Hepatocyte (in vitro differentiated cells): Measurements from ENCODE around the gene KCNJ15. TPM values are rescaled to one million over a fixed set of nuclear protein-coding genes. Genes with fewer than 3 reads are reported as not detected.

Source experiments
- DNase-seq: peaks from one replicate; pipeline ENCODE4 v3.0.0-alpha.2; 2016; ENCODE audit warnings: low spot score
- H2AFZ ChIP-seq: fragments of 200-600 bp; sonication (generic); 2 replicates; pipeline ENCODE4 v1.6.0; 2016; ENCODE audit warnings: antibody characterized with exemption, mild to moderate bottlenecking
- H3K27ac ChIP-seq: fragments of 200-600 bp; sonication (generic); 2 replicates; pipeline ENCODE4 v1.5.1; 2016; ENCODE audit warnings: mild to moderate bottlenecking
- H3K27me3 ChIP-seq: fragments of 200-600 bp; sonication (generic); 2 replicates; pipeline ENCODE4 v1.6.1; 2016
- H3K36me3 ChIP-seq: fragments of 200-600 bp; sonication (generic); replicated peaks from 2 replicates; pipeline ENCODE4 v1.5.1; 2016; ENCODE audit warnings: low read depth; ENCODE audit not compliant: insufficient read depth
- H3K4me1 ChIP-seq: fragments of 200-600 bp; sonication (generic); 2 replicates; pipeline ENCODE4 v1.5.1; 2016; ENCODE audit warnings: mild to moderate bottlenecking, moderate library complexity; ENCODE audit not compliant: insufficient read depth
- H3K4me2 ChIP-seq: fragments of 200-600 bp; sonication (generic); 2 replicates; pipeline ENCODE4 v1.6.0; 2016
- H3K4me3 ChIP-seq: fragments of 200-600 bp; sonication (generic); 2 replicates; pipeline ENCODE4 v1.5.1; 2016; ENCODE audit warnings: mild to moderate bottlenecking
- H3K79me2 ChIP-seq: fragments of 200-600 bp; sonication (generic); 2 replicates; pipeline ENCODE4 v1.6.0; 2017; ENCODE audit warnings: mild to moderate bottlenecking
- H3K9me2 ChIP-seq: fragments of 200-600 bp; sonication (generic); replicated peaks from 2 replicates; pipeline ENCODE4 v1.6.0; 2017; ENCODE audit warnings: mild to moderate bottlenecking; ENCODE audit not compliant: insufficient read depth
- H3K9me3 ChIP-seq: fragments of 200-600 bp; sonication (generic); 2 replicates; pipeline ENCODE4 v1.5.1; 2016; ENCODE audit warnings: low read depth, mild to moderate bottlenecking
- H4K20me1 ChIP-seq: fragments of 200-600 bp; sonication (generic); 2 replicates; pipeline ENCODE4 v1.6.0; 2016; ENCODE audit warnings: mild to moderate bottlenecking; ENCODE audit not compliant: insufficient read depth, poor library complexity, severe bottlenecking
- CTCF ChIP-seq: fragments of 200-600 bp; sonication (generic); IDR thresholded peaks from 2 replicates; pipeline ENCODE4 v1.5.1; 2016; ENCODE audit warnings: antibody characterized with exemption, mild to moderate bottlenecking; ENCODE audit not compliant: poor library complexity
- EZH2 ChIP-seq: fragments of 200-600 bp; sonication (generic); IDR thresholded peaks from 2 replicates; pipeline ENCODE4 v1.6.1; 2016; ENCODE audit warnings: antibody characterized with exemption, mild to moderate bottlenecking, borderline replicate concordance
- EZH2phosphoT487 ChIP-seq: fragments of 200-600 bp; sonication (generic); IDR thresholded peaks from one replicate; pipeline ENCODE4 v1.6.1; 2018; ENCODE audit warnings: antibody characterized with exemption, mild to moderate bottlenecking, low read depth, moderate library complexity; ENCODE audit not compliant: unreplicated experiment, severe bottlenecking
- WGBS: methylation state at CpG from one replicate; pipeline ENCODE4 v1.1.6; 2016; ENCODE audit warnings: low lambda C conversion rate; ENCODE audit errors: missing lambda C conversion rate; 5-methylcytosine and 5-hydroxymethylcytosine counted together
- polyA plus RNA-seq: library from polyadenylated mRNA; unstranded; fragments of >200 nt; fragmentation: Nextera tagmentation; extraction: Ambion mirVana; gene quantifications from 2 replicates; pipeline ENCODE4 v1.2.1, GENCODE V29; 2016
- total RNA-seq: library from RNA; depleted of rRNA; stranded (reverse); fragments of >200 nt; gene quantifications from 2 replicates; pipeline ENCODE4 v1.2.3, GENCODE V29; 2014

The KCNJ15 gene
- total and polyA plus RNA-seq, 2 experiments from 2014 or later = 0.43 to 0.88 TPM

- DNase-seq = peak; percentile 36
- Histone ChIP-seq H3K27me3 (no peaks in the 10 kb centered on the region), H3K4me2 (no peak overlapping the region), H3K9me3 (no peaks in the 10 kb centered on the region), H3K4me3 (no peak overlapping the region), H3K9me2 (no peaks in the 10 kb centered on the region), H3K4me1 (no peaks in the 10 kb centered on the region), H3K27ac (peak overlapping the region; percentile 49), H2AFZ (no peak overlapping the region), H3K79me2 (no peaks in the 10 kb centered on the region), H3K36me3 (no peaks in the 10 kb centered on the region), H4K20me1 (no peaks in the 10 kb centered on the region)
- 39% methylated on average over 5 of the region's 5 CpGs for WGBS
- no peak for TF ChIP-seq EZH2
- no peak for TF ChIP-seq EZH2phosphoT487
- no peak for TF ChIP-seq CTCF
These were observed 67.1 kb downstream of the KCNJ15 start for GRCh38 chr21:38323721-38324531.

- TF ChIP-seq EZH2phosphoT487 (no peak), CTCF (no peak), EZH2 (no peak)
- Histone ChIP-seq H3K4me1 (no peaks in the 10 kb centered on the region), H3K36me3 (no peaks in the 10 kb centered on the region), H3K9me2 (no peaks in the 10 kb centered on the region), H3K9me3 (no peaks in the 10 kb centered on the region), H3K27ac (no peak overlapping the region), H3K4me3 (no peak overlapping the region), H4K20me1 (no peaks in the 10 kb centered on the region), H3K27me3 (no peaks in the 10 kb centered on the region), H3K79me2 (no peaks in the 10 kb centered on the region), H2AFZ (no peak overlapping the region), H3K4me2 (no peak overlapping the region)
- 91% methylated on average over 2 of the region's 2 CpGs for WGBS
- no peak for DNase-seq
These were observed 68.4 kb downstream of the KCNJ15 start for GRCh38 chr21:38325216-38325615.

GRCh38 chr21:38325731-38326420, 69.1 kb downstream of the KCNJ15 start:
- Histone ChIP-seq H3K4me1 (no peaks in the 10 kb centered on the region), H3K9me2 (no peaks in the 10 kb centered on the region), H4K20me1 (no peaks in the 10 kb centered on the region), H2AFZ (no peak overlapping the region), H3K4me3 (no peak overlapping the region), H3K27ac (no peak overlapping the region), H3K27me3 (no peaks in the 10 kb centered on the region), H3K4me2 (no peak overlapping the region), H3K36me3 (no peaks in the 10 kb centered on the region), H3K9me3 (no peaks in the 10 kb centered on the region), H3K79me2 (no peaks in the 10 kb centered on the region)
- 90% methylated on average over 8 of the region's 8 CpGs for WGBS
- DNase-seq = no peak
- no peak for TF ChIP-seq EZH2
- no peak for TF ChIP-seq CTCF
- TF ChIP-seq EZH2phosphoT487 = no peak
